Subcutaneous adipose tissue (tissue), 4 donors: ENCODE results near the gene CDHR2. TPM values are rescaled to one million over a fixed set of nuclear protein-coding genes. Genes with fewer than 3 reads are reported as not detected.

Experiments
- total RNA-seq, 4 donors: library from RNA; depleted of rRNA; stranded (reverse); fragments of >200 nt; gene quantifications; one replicate each; pipeline ENCODE4 v1.1.0, GENCODE V29; 2016
- TF ChIP-seq, protein P1 (sequence below): fragments of 450-650 bp; IDR thresholded peaks from one replicate; pipeline ENCODE4 v1.5.1; 2016; ENCODE audit warnings: low read depth, mild to moderate bottlenecking, control low read depth, antibody characterized with exemption, moderate library complexity

The CDHR2 gene, protein sequence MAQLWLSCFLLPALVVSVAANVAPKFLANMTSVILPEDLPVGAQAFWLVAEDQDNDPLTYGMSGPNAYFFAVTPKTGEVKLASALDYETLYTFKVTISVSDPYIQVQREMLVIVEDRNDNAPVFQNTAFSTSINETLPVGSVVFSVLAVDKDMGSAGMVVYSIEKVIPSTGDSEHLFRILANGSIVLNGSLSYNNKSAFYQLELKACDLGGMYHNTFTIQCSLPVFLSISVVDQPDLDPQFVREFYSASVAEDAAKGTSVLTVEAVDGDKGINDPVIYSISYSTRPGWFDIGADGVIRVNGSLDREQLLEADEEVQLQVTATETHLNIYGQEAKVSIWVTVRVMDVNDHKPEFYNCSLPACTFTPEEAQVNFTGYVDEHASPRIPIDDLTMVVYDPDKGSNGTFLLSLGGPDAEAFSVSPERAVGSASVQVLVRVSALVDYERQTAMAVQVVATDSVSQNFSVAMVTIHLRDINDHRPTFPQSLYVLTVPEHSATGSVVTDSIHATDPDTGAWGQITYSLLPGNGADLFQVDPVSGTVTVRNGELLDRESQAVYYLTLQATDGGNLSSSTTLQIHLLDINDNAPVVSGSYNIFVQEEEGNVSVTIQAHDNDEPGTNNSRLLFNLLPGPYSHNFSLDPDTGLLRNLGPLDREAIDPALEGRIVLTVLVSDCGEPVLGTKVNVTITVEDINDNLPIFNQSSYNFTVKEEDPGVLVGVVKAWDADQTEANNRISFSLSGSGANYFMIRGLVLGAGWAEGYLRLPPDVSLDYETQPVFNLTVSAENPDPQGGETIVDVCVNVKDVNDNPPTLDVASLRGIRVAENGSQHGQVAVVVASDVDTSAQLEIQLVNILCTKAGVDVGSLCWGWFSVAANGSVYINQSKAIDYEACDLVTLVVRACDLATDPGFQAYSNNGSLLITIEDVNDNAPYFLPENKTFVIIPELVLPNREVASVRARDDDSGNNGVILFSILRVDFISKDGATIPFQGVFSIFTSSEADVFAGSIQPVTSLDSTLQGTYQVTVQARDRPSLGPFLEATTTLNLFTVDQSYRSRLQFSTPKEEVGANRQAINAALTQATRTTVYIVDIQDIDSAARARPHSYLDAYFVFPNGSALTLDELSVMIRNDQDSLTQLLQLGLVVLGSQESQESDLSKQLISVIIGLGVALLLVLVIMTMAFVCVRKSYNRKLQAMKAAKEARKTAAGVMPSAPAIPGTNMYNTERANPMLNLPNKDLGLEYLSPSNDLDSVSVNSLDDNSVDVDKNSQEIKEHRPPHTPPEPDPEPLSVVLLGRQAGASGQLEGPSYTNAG (N-terminal part only)
- total RNA-seq: under 1 TPM in 1 of 4 donors, not detected in 3; 0.17 TPM

DNA sequence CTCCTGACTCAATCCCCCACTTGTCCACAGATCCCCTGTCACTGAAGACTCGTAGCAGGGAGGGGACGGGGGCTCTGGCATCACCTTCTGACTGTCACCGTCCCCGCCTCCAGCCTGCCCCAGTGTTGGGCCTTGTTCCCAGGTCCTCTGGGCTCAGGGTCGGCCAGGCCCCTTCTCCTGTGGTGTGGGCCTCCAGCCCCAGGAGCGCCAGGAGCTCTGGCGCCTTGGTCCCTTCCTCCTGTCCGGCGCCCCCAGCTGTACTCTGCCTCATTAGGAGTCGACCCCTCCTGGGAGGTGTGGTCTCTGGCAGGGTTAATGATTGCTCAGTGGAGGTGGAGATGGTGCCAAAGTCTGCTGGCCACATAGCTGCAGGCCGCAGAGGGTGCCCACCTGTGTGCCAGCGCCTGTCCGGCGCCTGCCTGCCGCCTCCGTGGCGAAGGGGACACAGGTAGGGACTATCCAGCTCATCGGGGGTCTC is at the start of gene CDHR2:
TSS of gene CDHR2 (plus strand) at position 376 of the 478 bp plus-strand sequence. CDS start 16,011 bp downstream, outside the sequence.
- TF ChIP-seq, protein P1, sequence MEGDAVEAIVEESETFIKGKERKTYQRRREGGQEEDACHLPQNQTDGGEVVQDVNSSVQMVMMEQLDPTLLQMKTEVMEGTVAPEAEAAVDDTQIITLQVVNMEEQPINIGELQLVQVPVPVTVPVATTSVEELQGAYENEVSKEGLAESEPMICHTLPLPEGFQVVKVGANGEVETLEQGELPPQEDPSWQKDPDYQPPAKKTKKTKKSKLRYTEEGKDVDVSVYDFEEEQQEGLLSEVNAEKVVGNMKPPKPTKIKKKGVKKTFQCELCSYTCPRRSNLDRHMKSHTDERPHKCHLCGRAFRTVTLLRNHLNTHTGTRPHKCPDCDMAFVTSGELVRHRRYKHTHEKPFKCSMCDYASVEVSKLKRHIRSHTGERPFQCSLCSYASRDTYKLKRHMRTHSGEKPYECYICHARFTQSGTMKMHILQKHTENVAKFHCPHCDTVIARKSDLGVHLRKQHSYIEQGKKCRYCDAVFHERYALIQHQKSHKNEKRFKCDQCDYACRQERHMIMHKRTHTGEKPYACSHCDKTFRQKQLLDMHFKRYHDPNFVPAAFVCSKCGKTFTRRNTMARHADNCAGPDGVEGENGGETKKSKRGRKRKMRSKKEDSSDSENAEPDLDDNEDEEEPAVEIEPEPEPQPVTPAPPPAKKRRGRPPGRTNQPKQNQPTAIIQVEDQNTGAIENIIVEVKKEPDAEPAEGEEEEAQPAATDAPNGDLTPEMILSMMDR: no peak

DNA sequence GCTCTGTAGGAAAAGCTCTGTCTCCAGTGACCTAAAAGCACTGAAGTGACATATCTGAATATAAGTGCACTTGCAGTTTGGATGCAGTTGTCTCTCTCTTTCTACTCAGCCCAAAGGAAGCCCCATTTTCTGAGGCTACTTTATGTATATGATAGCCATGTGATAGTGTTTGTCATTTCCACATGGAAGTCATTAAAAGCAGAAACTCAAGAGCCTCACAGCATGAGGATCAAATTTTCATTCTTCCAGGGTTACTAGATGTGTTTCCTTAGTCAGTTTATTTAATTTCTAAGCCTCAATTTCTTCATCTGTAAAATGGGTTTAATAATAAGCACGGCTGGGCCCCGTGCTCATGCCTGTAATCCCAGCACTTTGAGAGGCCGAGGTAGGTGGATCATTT is 48.6 kb upstream of the CDHR2 start:
- TF ChIP-seq, protein P1: no peak

DNA sequence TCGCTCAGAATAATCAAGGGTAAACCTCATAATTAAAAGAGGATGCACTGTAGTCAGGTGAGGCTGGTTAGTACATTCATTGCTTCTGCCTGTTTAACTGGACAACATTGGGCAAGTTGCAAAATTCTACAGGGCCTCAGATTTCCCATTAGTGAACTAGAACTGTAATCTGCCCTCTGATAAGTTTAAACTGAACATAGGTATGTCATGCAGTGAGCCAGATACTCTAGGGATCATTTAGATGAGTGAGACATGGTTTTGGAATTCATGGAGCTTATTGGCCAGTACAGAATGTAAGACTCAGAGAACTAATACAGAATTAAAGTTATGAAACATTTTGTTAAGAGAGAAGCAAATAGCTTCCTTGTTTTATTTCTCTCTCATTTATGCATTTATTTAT is 47.8 kb upstream of the CDHR2 start:
- TF ChIP-seq, protein P1: no peak

DNA sequence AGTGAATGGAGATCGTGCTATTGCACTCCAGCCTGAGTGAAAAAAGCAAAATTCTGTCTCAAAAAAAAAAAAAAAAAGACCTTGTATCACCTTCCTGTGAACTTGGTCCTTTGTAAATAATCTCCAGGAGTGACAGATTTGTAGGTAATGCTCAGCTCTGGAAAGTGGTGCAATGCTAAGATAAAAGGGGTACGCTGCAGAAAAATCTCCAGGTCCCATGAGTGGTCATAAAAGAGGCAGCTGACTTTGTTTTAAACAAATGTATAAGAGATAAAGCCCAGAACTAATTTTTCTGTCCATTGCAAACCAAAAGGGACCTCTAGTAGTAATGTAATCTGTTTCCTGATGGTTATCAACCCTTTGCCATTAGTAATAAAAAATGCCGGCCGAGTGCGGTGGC is 45.6 kb upstream of the CDHR2 start:
- TF ChIP-seq, protein P1: no peak

DNA sequence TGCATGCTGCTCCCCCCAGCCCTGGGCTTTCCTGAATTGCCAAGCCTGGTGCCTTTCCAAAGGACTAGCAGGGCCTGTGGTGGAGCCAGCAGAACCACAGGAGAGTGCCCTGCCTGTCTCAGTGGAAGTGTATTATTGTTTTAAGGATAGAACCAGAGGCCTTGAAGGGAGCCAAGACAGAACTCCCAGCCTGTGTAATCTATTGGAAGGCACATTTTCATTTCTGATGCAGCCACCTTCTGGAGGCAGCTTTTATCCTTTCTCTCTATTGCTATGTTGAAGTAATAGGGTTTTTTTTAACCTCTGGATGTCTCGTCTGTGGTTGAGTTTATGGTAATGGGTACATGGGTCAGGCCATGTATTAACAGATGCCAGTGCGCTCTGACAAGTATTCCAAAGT is 41.2 kb upstream of the CDHR2 start:
- TF ChIP-seq, protein P1: no peak

DNA sequence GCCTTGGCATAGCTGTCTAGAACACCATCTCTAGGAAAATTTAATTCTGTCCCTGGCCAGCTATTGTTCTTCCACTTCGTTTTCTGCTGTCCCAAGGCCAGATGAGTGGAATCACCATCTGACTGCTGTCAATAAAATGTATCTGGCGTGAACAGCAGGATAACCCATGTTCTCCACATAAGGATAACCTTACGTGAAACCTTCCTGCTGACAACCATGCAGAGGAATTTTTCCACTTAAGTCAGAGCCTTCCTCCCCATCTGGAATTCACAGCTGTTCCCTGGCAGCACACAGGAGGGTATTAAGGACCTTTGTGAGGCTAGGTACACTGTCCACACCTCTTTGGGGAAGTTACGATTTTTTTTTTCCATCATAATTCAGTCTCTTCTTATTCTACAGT is 40.5 kb upstream of the CDHR2 start:
- TF ChIP-seq, protein P1: no peak
